A673 (cell line): Measurements from ENCODE around the gene OCIAD1.

Experiments used
- CTCF ChIP-seq: fragments of 300-800, 200-600 bp; sonication (generic); conservative IDR thresholded peaks from 2 replicates; pipeline ENCODE4 v1.5.1; 2017; ENCODE audit warnings: low read depth, mild to moderate bottlenecking, antibody characterized with exemption, low read length, moderate library complexity, mixed read lengths
- EZH2 ChIP-seq: fragments of 200-600 bp; sonication (generic); IDR thresholded peaks from 2 replicates; pipeline ENCODE4 v1.6.1; 2017; ENCODE audit warnings: borderline replicate concordance, low read depth, mild to moderate bottlenecking, mixed read lengths, antibody characterized with exemption, low read length; ENCODE audit not compliant: poor library complexity, severe bottlenecking

GRCh38 chr4:48910511-48910910 is 79.6 kb downstream of the OCIAD1 start:
- TF ChIP-seq CTCF (no peak), EZH2 (no peak)
